ENCODE measurements around the gene PRR33. TPM values are rescaled to one million over a fixed set of nuclear protein-coding genes. Genes with fewer than 3 reads are reported as not detected.
A peak's percentile ranks its signal among the peaks of the same experiment; 100 is the strongest.
"Not testable (repeated sequence)": the region's sequence is repeated elsewhere in the genome, so short reads cannot be mapped to it uniquely, and the experiment has no call there.

The PRR33 gene
- polyA plus RNA-seq (2012; ENCODE audit: low read depth, missing spikeins), result 5.7 TPM

DNA sequence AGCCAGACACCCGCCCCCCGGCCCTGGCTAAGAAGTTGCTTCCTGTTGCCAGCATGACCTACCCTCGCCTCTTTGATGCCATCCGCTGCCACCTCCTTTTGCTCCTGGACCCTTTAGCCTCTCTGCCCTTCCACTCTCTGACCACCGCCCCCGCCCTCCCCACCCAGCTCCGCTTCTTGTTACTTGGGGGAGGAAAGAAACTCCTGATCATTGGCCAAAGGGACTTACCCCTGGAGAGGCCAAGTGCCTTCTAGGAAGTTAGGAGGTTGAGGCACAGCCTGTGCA is at the start of gene PRR33:
TSS of gene PRR33 (minus strand) at position 65 of the 285 bp plus-strand sequence. CDS start 1,311 bp downstream, outside the sequence.
- TF ChIP-seq POLR2A (IDR thresholded peaks at IDR 0.05; ENCODE audit: low read depth, low read length) (no peak), TAF1 (IDR thresholded peaks at IDR 0.05; ENCODE audit: low read depth, low read length) (no peak), POU2F2 (IDR thresholded peaks at IDR 0.05; ENCODE audit: low read depth, low read length) (no peak), SPI1 (IDR thresholded peaks at IDR 0.05; ENCODE audit: low read depth, low read length) (no peak), POLR2AphosphoS5 (IDR thresholded peaks at IDR 0.05; ENCODE audit: low read depth, low read length) (no peak), PAX5 (IDR thresholded peaks at IDR 0.05; ENCODE audit: insufficient read depth, low read length, severe bottlenecking) (no peak)
- FAIRE-seq (no peak), DNase-seq (ENCODE audit: insufficient read length, low spot score) (no peak)

DNA sequence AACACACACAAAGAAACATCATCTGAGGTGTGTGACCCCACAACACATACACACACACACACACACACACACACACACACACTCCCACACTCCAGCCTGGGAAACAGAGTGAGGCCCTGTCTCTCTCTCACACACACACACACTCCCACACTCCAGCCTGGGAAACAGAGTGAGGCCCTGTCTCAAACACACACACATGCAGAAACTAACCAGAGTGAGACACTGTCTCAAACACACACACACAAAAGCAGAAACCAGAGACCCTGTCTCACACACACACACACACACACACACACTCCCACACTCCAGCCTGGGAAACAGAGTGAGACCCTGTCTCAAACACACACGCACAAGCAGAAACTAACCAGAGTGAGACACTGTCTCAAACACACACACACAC is 48.1 kb upstream of the PRR33 start:
- FAIRE-seq, result peak; percentile 100
- not testable (repeated sequence) for DNase-seq (ENCODE audit: insufficient read length, low spot score)

DNA sequence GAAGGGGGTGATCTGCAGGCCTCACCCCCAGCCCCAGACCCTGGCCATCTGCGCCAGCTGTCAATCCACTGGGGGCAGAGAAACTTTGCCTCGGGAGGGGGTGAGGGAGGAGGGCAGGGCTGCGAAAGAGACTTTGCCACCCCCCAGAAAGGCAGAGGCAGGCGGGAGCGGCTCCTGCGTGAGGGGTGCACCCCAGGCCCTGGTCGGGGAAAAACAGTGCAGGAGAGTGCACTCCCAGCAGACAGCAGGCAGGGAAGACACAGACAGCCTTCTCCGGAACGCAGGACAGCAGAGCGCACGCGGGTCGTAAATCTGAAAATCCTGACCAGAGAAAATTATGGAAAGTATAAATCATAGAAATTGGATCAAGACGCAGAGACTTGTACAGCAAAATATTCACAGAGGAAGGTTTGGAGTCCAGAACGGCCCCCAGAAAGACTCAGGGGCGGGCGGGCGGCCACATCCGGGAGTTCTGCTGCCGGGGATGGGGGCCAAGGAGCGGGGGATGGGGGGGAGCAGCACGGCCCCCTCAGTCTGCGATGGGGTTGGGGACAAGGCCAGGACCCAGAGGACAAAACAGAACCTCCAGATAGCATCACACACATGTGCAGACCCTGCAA is 47.4 kb upstream of the PRR33 start:
- DNase-seq (ENCODE audit: insufficient read length, low spot score) (peak; percentile 44), FAIRE-seq (no peak)

DNA sequence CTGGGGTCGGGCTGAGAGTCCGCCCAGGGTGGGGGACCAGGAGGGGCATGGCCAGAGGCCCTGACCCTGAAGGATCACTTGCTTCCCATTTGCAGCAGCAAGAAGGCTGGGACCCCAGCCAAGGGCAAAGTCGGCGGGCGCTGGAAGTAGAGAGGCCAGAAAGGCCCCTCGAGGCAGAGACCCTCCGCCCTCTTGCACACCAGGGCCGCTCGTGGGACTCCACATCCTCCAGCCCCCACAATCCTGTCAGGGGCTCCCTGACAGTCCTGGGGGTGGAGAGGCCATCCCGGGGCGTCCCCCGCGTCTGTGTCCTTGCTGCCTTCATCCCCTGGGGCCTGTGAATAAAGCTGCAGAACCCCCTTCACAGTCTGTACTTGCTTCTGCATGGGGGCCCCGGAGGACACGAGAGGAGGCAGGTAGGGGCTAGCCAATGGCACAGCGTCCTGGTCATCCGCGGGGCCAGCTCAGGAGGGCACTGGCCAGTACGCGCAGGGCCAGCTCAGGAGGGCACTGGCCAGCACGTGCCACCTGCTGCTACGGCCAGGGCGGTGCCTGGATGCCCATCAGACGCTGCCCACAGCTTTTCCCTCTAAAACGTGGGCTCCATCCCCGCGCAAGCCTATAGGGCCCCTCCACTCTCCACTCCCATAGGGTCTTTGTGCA is 46.8 kb upstream of the PRR33 start:
- FAIRE-seq (no peak), DNase-seq (ENCODE audit: insufficient read length, low spot score) (peak; percentile 25)
- TF ChIP-seq POU2F2 (IDR thresholded peaks at IDR 0.05; ENCODE audit: low read depth, low read length) (no peak), POLR2AphosphoS5 (IDR thresholded peaks at IDR 0.05; ENCODE audit: low read depth, low read length) (no peak), POLR2A (IDR thresholded peaks at IDR 0.05; ENCODE audit: low read depth, low read length) (no peak), SPI1 (IDR thresholded peaks at IDR 0.05; ENCODE audit: low read depth, low read length) (no peak), TAF1 (IDR thresholded peaks at IDR 0.05; ENCODE audit: low read depth, low read length) (no peak), PAX5 (IDR thresholded peaks at IDR 0.05; ENCODE audit: insufficient read depth, low read length, severe bottlenecking) (no peak)

More for the DNA sequence above, 47.4 kb upstream of the PRR33 start:
- TF ChIP-seq POLR2A (IDR thresholded peaks at IDR 0.05; ENCODE audit: low read depth, low read length) (no peak), POLR2AphosphoS5 (IDR thresholded peaks at IDR 0.05; ENCODE audit: low read depth, low read length) (no peak), POU2F2 (IDR thresholded peaks at IDR 0.05; ENCODE audit: low read depth, low read length) (no peak), TAF1 (IDR thresholded peaks at IDR 0.05; ENCODE audit: low read depth, low read length) (no peak), SPI1 (IDR thresholded peaks at IDR 0.05; ENCODE audit: low read depth, low read length) (no peak), PAX5 (IDR thresholded peaks at IDR 0.05; ENCODE audit: insufficient read depth, low read length, severe bottlenecking) (no peak)

DNA sequence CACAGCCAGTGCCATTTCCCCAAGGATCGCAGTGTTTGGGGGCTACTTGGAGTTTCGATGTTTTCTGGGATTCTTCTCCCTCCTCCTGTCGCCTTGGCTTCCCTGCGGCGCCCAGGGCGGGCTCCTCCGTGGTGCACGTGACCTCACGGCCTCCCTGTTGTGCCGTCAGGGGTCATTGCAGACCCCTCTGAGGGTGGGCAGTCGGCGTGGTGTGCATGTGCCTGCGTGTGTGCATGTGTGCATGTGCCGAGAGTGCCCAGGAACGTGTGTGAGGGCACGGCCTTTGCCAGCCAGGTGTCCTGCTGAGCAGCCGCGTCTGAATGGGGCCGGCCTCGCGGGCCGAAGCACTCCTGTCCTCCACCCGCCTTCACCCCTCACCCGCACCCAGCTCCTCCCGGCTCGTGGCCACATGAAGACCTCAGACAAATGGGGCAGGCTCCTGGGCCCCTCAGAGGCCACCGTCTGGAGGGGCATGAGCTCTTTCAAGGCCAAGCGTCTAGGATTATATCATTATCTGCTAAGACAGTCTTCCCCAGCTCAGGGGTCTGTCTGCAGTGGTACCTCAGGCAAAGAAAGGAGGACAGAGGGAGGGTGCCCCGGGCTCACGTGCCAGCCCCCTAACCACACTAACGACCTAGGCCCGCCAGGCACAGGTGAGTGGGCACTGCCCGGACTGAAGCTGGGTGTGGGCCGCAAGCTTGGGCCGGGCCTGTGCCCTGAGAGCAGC is 46.1 kb upstream of the PRR33 start:
- FAIRE-seq, result no peak
- no peak for DNase-seq (ENCODE audit: insufficient read length, low spot score)
- no peak for TF ChIP-seq POLR2AphosphoS5 (IDR thresholded peaks at IDR 0.05; ENCODE audit: low read depth, low read length)
- TF ChIP-seq TAF1 (IDR thresholded peaks at IDR 0.05; ENCODE audit: low read depth, low read length), result no peak
- TF ChIP-seq PAX5 (IDR thresholded peaks at IDR 0.05; ENCODE audit: insufficient read depth, low read length, severe bottlenecking), result no peak
- no peak for TF ChIP-seq SPI1 (IDR thresholded peaks at IDR 0.05; ENCODE audit: low read depth, low read length)
- no peak for TF ChIP-seq POLR2A (IDR thresholded peaks at IDR 0.05; ENCODE audit: low read depth, low read length)
- TF ChIP-seq POU2F2 (IDR thresholded peaks at IDR 0.05; ENCODE audit: low read depth, low read length), result no peak

DNA sequence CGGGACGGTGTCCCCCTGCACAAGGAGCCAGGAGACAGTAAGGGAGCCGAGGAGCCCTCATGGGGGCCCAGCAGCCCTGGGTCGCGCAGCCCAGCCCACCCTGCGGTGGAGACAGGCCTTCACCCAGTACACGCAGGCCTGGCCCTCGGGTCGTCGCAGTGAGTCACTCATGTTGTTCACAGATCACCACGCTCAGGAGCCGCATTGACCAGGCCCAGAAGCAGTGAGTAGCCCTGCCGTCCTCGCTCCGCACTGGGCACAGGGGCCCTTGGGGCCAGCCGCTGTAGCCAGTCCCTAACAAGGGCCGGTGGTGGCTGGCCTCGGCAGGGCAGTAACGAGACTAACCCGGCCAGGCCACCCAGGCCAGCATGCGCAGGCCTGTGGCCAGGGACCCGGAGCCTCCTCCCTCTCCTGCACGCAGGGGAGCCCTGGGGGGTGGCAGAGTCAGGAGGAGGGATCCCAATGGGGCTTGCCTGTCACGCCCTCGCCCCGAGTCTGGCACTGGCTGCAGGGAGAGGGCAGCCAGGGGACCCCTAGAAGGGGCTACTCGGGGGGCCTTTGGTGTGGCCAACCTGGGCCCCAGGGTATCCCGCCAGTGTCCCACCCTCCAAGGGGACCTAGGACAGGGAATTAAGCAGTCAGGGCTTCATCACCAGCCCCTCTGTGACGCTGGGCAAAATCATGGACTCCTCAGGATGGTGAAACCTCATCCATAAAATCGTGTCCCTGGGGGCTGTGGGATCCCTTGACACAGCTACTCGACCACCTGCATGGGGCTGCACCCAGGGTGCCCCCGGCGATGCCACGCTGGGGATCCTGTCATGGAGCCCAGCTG is 45.3 kb upstream of the PRR33 start:
- no peak for FAIRE-seq
- TF ChIP-seq POLR2AphosphoS5 (IDR thresholded peaks at IDR 0.05; ENCODE audit: low read depth, low read length), result no peak
- no peak for TF ChIP-seq TAF1 (IDR thresholded peaks at IDR 0.05; ENCODE audit: low read depth, low read length)
- TF ChIP-seq SPI1 (IDR thresholded peaks at IDR 0.05; ENCODE audit: low read depth, low read length), result no peak
- DNase-seq (ENCODE audit: insufficient read length, low spot score), result peak; percentile 20

DNA sequence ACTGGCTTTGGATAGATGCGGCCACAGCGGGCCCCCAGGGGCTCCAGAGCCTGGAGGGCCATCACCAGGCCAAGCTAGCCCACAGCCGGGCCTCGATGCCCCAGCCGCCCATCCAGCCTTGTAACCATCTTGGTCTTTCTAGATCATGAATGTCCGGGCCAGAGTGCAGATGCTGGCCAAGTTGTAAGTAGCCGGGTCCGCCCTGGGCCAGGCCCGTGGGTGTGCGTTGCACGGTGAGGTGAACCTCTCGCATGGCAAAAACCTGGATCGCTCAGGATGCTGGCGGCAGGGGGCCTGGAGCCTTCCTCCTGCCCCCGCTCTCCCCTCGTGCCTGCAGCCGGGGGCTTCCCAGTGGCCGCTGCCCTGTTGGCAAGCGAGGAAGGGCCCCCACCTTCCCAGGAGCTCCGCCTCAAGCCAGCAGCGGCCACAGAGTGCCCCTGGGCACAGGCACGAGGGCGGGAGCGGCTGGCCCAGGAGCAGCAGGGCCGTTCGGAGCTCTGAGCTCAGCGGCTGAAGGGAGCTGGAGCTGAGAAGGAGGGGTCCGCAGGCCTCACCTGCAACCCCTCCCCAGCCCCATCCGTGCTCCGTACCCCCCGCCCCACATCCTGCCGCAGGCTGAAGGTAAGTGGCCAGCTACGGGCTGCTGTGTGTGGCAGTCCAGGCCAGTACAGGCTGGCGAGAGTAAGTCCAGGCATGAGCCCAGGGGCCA is 44.5 kb upstream of the PRR33 start:
- DNase-seq (ENCODE audit: insufficient read length, low spot score) (no peak), FAIRE-seq (no peak)

DNA sequence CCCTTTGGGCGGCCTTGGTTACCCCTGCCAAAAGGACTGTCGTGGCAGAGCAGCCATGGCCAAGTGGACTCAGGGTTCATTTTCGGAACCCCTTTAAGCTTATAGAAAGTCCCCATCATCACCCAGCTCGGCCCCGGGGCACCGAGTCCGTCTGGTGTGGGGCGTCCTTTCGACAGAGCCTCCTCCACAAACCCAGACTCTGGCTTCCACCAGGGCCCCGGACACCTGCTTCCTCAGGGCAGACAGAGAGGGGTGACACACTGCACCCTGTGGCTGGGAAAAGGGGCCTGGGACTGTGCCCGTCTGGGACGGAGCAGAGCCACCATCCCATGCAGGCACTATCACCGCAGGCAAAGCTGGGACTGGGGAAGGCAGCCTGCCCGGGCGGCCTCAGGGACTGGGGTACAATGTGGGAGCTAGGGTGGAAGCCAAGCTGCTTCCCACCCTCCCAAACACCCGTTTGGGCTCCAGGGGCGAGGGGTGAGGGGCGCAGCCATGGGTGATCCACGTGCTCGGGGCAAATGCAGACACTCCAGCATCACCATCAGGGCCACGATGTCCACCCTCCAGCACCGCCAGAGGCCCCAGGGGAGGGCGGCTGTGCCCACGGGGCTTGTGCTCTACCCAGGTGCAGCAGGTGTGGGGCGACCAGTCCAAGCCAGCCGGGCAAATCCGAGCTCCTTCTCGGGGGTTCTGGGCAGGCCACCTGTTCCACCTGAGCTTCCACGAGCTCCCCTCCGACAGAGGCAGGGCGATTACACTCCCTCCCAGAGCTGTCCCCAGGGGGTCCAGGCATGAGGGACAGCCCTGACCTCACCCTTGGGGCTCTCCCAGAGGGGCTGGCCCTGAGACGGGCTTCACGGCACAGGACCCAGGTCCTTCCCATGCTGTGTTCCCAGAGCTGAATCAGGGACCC is 43.7 kb upstream of the PRR33 start:
- no peak for FAIRE-seq
- TF ChIP-seq POLR2AphosphoS5 (IDR thresholded peaks at IDR 0.05; ENCODE audit: low read depth, low read length) (no peak), TAF1 (IDR thresholded peaks at IDR 0.05; ENCODE audit: low read depth, low read length) (no peak), SPI1 (IDR thresholded peaks at IDR 0.05; ENCODE audit: low read depth, low read length) (no peak), POU2F2 (IDR thresholded peaks at IDR 0.05; ENCODE audit: low read depth, low read length) (no peak), PAX5 (IDR thresholded peaks at IDR 0.05; ENCODE audit: insufficient read depth, low read length, severe bottlenecking) (no peak), POLR2A (IDR thresholded peaks at IDR 0.05; ENCODE audit: low read depth, low read length) (no peak)
- DNase-seq (ENCODE audit: insufficient read length, low spot score), result no peak

More for the DNA sequence above, 44.5 kb upstream of the PRR33 start:
- TF ChIP-seq POLR2AphosphoS5 (IDR thresholded peaks at IDR 0.05; ENCODE audit: low read depth, low read length) (no peak), POU2F2 (IDR thresholded peaks at IDR 0.05; ENCODE audit: low read depth, low read length) (no peak), PAX5 (IDR thresholded peaks at IDR 0.05; ENCODE audit: insufficient read depth, low read length, severe bottlenecking) (no peak), TAF1 (IDR thresholded peaks at IDR 0.05; ENCODE audit: low read depth, low read length) (no peak), SPI1 (IDR thresholded peaks at IDR 0.05; ENCODE audit: low read depth, low read length) (no peak), POLR2A (IDR thresholded peaks at IDR 0.05; ENCODE audit: low read depth, low read length) (no peak)
